Mesenchymal stem cell (in vitro differentiated cells and primary cell): ENCODE results near the gene MOCS2.
"Not testable (repeated sequence)": the region's sequence is repeated elsewhere in the genome, so short reads cannot be mapped to it uniquely, and the experiment has no call there.

Experiments used
- DNase-seq: peaks from one replicate; pipeline ENCODE4 v3.0.0-alpha.2; 2013
- H2AFZ ChIP-seq: one replicate; pipeline ENCODE4 v1.6.1; 2013; ENCODE audit warnings: low read depth, mild to moderate bottlenecking, control low read depth, inconsistent platforms, low read length, moderate library complexity
- H2AK5ac ChIP-seq: 2 replicates; pipeline ENCODE4 v1.6.1; 2013; ENCODE audit warnings: low read length, moderate library complexity, mild to moderate bottlenecking, inconsistent platforms; ENCODE audit not compliant: severe bottlenecking
- H2BK120ac ChIP-seq: one replicate; pipeline ENCODE4 v1.6.1; 2013; ENCODE audit warnings: low read depth, mild to moderate bottlenecking, inconsistent platforms, low read length, moderate library complexity
- H2BK12ac ChIP-seq, 2 experiments: one replicate each; pipeline ENCODE4 v1.6.1; 2013; ENCODE audit warnings: inconsistent platforms in 2 of 2, low read length in 2 of 2, mild to moderate bottlenecking in 2 of 2, moderate library complexity in 2 of 2, control low read depth in 1 of 2
- H2BK15ac ChIP-seq: one replicate; pipeline ENCODE4 v1.6.1; 2013; ENCODE audit warnings: mild to moderate bottlenecking, low read depth, inconsistent platforms; ENCODE audit not compliant: poor library complexity, severe bottlenecking
- H2BK5ac ChIP-seq: 2 replicates; pipeline ENCODE4 v1.6.1; 2013; ENCODE audit warnings: low read depth, mild to moderate bottlenecking, low read length, control low read depth, inconsistent platforms; ENCODE audit not compliant: poor library complexity, severe bottlenecking
- H3K14ac ChIP-seq, 2 experiments: one replicate each; pipeline ENCODE4 v1.6.1; 2013; ENCODE audit warnings: inconsistent platforms in 2 of 2, low read length in 2 of 2, control low read depth in 1 of 2, mild to moderate bottlenecking in 1 of 2, moderate library complexity in 1 of 2
- H3K18ac ChIP-seq, 2 experiments: one replicate each; pipeline ENCODE4 v1.6.1; 2013; ENCODE audit warnings: inconsistent platforms in 2 of 2, low read length in 2 of 2, control low read depth in 1 of 2, low read depth in 1 of 2, mild to moderate bottlenecking in 1 of 2
- H3K23ac ChIP-seq, 2 experiments: one replicate each; pipeline ENCODE4 v1.6.1; 2013; ENCODE audit warnings: inconsistent platforms in 2 of 2, low read length in 2 of 2, mild to moderate bottlenecking in 2 of 2, moderate library complexity in 2 of 2, control low read depth in 1 of 2
- H3K27ac ChIP-seq: 2 replicates; pipeline ENCODE4 v1.5.1; 2013; ENCODE audit warnings: mild to moderate bottlenecking, moderate library complexity, low read length, control low read depth, inconsistent platforms; ENCODE audit not compliant: poor library complexity, severe bottlenecking
- H3K27me3 ChIP-seq, 2 experiments: 2 replicates each; pipeline versions ENCODE4 v1.6.1 to v1.7.0; 2013; ENCODE audit warnings: low read length in 2 of 2, mild to moderate bottlenecking in 2 of 2, moderate library complexity in 2 of 2, control low read depth in 1 of 2, inconsistent platforms in 1 of 2; ENCODE audit not compliant: control insufficient read depth in 1 of 2, insufficient read depth in 1 of 2
- H3K36me3 ChIP-seq, 2 experiments: 2 replicates each; pipeline versions ENCODE4 v1.6.1 to v1.7.0; 2013; ENCODE audit warnings: low read length in 2 of 2, control low read depth in 1 of 2, inconsistent platforms in 1 of 2, low read depth in 1 of 2, mild to moderate bottlenecking in 1 of 2; ENCODE audit not compliant: insufficient read depth in 2 of 2, control insufficient read depth in 1 of 2
- H3K4ac ChIP-seq, 2 experiments: one replicate each; pipeline ENCODE4 v1.6.1; 2013; ENCODE audit warnings: inconsistent platforms in 2 of 2, low read length in 2 of 2, mild to moderate bottlenecking in 2 of 2, moderate library complexity in 2 of 2, control low read depth in 1 of 2, low read depth in 1 of 2
- H3K4me1 ChIP-seq: 2 replicates; pipeline ENCODE4 v1.6.1; 2013; ENCODE audit warnings: low read depth, low read length, control low read depth; ENCODE audit not compliant: control insufficient read depth, insufficient read depth
- H3K4me2 ChIP-seq: 2 replicates; pipeline ENCODE4 v1.6.1; 2013; ENCODE audit warnings: low read length, mild to moderate bottlenecking, inconsistent platforms; ENCODE audit not compliant: poor library complexity, severe bottlenecking
- H3K4me3 ChIP-seq, 2 experiments: 2 replicates each; pipeline versions ENCODE4 v1.5.1 to v1.7.0; 2013; ENCODE audit warnings: low read length in 2 of 2, mild to moderate bottlenecking in 2 of 2, control low read depth in 1 of 2, low read depth in 1 of 2; ENCODE audit not compliant: insufficient read depth in 1 of 2
- H3K79me1 ChIP-seq: replicated peaks from 2 replicates; pipeline ENCODE4 v1.6.1; 2013; ENCODE audit warnings: mild to moderate bottlenecking, control low read depth, low read length, inconsistent platforms; ENCODE audit not compliant: poor library complexity, severe bottlenecking
- H3K9ac ChIP-seq: 2 replicates; pipeline ENCODE4 v1.7.0; 2013; ENCODE audit warnings: mild to moderate bottlenecking, low read length, moderate library complexity
- H3K9me3 ChIP-seq: 2 replicates; pipeline ENCODE4 v1.7.0; 2013; ENCODE audit warnings: mild to moderate bottlenecking, low read length; ENCODE audit not compliant: control insufficient read depth
- H4K8ac ChIP-seq: one replicate; pipeline ENCODE4 v1.6.1; 2013; ENCODE audit warnings: inconsistent platforms, mild to moderate bottlenecking, low read length, moderate library complexity
- H4K91ac ChIP-seq: one replicate; pipeline ENCODE4 v1.6.1; 2013; ENCODE audit warnings: mild to moderate bottlenecking, low read length, inconsistent platforms
- WGBS: methylation state at CpG from one replicate; pipeline ENCODE4 v1.1.7; 2013; ENCODE audit warnings: mixed read lengths; 5-methylcytosine and 5-hydroxymethylcytosine counted together

Gene MOCS2

GRCh38 chr5:53113947-53114346 is 4.4 kb upstream of the MOCS2 start:
- 92% methylated on average over 8 of the region's 9 CpGs for WGBS

GRCh38 chr5:53112909-53113308 is 3.4 kb upstream of the MOCS2 start:
- Histone ChIP-seq H2BK5ac (no peak overlapping the region), H4K8ac (no peak overlapping the region), H3K4me2 (no peak overlapping the region), H3K79me1 (peaks cover 3% of the 10 kb centered on the region), H2BK12ac (no peak overlapping the region), H3K14ac (no peak overlapping the region), H3K36me3 (peaks cover 0 to 3% of the 10 kb centered on the region in 2 experiments), H3K18ac (no peak overlapping the region), H3K9me3 (no peaks in the 10 kb centered on the region), H4K91ac (no peak overlapping the region), H3K27me3 (no peaks in the 10 kb centered on the region), H3K27ac (no peak overlapping the region), H3K9ac (no peak overlapping the region), H3K4me1 (no peaks in the 10 kb centered on the region), H2BK15ac (no peak overlapping the region), H2AFZ (no peak overlapping the region), H3K23ac (no peak overlapping the region), H3K4ac (no peak overlapping the region), H3K4me3 (no peak overlapping the region), H2BK120ac (no peak overlapping the region), H2AK5ac (no peak overlapping the region)
- WGBS = 93% methylated on average over 1 of the region's 3 CpGs
- DNase-seq = no peak

More at GRCh38 chr5:53113947-53114346, 4.4 kb upstream of the MOCS2 start:
- Histone ChIP-seq H3K18ac (no peak overlapping the region), H3K14ac (no peak overlapping the region), H3K36me3 (peaks cover 0 to 3% of the 10 kb centered on the region in 2 experiments), H2BK15ac (no peak overlapping the region), H3K23ac (no peak overlapping the region), H3K9ac (no peak overlapping the region), H2BK12ac (peak overlapping the region in 1 of 2 experiments; percentile 21), H2AK5ac (no peak overlapping the region), H3K27me3 (no peaks in the 10 kb centered on the region), H3K9me3 (no peaks in the 10 kb centered on the region), H2AFZ (no peak overlapping the region), H3K4me3 (no peak overlapping the region), H3K4me1 (no peaks in the 10 kb centered on the region), H3K4me2 (no peak overlapping the region), H3K79me1 (peaks cover 3% of the 10 kb centered on the region), H4K8ac (no peak overlapping the region), H4K91ac (no peak overlapping the region), H2BK5ac (no peak overlapping the region), H3K4ac (no peak overlapping the region), H3K27ac (no peak overlapping the region), H2BK120ac (no peak overlapping the region)
- no peak for DNase-seq

- H4K8ac ChIP-seq, H3K14ac ChIP-seq, H2AFZ ChIP-seq, H2BK5ac ChIP-seq, H3K23ac ChIP-seq, H3K18ac ChIP-seq, H3K4ac ChIP-seq, H2BK120ac ChIP-seq, H3K36me3 ChIP-seq, H3K79me1 ChIP-seq, DNase-seq, H3K27ac ChIP-seq, H3K27me3 ChIP-seq, H3K9ac ChIP-seq, H3K4me3 ChIP-seq, H3K4me1 ChIP-seq, H3K4me2 ChIP-seq, H4K91ac ChIP-seq, H3K9me3 ChIP-seq, H2AK5ac ChIP-seq, H2BK15ac ChIP-seq, H2BK12ac ChIP-seq: not testable (repeated sequence)
- 95% methylated on average over 5 of the region's 6 CpGs for WGBS
These were observed 2.8 kb upstream of the MOCS2 start for GRCh38 chr5:53112307-53112706.

GRCh38 chr5:53111139-53111538 is 1.6 kb upstream of the MOCS2 start:
- H2BK5ac ChIP-seq = no peak overlapping the region
- no peak overlapping the region for H3K27ac ChIP-seq
- H2BK12ac ChIP-seq = no peak overlapping the region
- H3K4me2 ChIP-seq = no peak overlapping the region
- no peaks in the 10 kb centered on the region for H3K27me3 ChIP-seq
- peak overlapping the region in 1 of 2 experiments; percentile 88 for H3K4me3 ChIP-seq
- H2BK120ac ChIP-seq = no peak overlapping the region
- H3K36me3 ChIP-seq = peaks cover 0 to 17% of the 10 kb centered on the region in 2 experiments
- no peak overlapping the region for H2BK15ac ChIP-seq
- H4K8ac ChIP-seq = no peak overlapping the region
- no peak overlapping the region for H3K23ac ChIP-seq
- no peak overlapping the region for H3K4ac ChIP-seq
- no peak overlapping the region for H4K91ac ChIP-seq
- no peak overlapping the region for H2AK5ac ChIP-seq
- no peak overlapping the region for H3K18ac ChIP-seq
- no peak overlapping the region for H2AFZ ChIP-seq
- peak overlapping the region; percentile 87 for H3K9ac ChIP-seq
- WGBS = no CpG with 5 or more reads among the region's 1 CpG
- H3K79me1 ChIP-seq = peaks cover 7% of the 10 kb centered on the region
- no peak overlapping the region for H3K14ac ChIP-seq
- H3K4me1 ChIP-seq = no peaks in the 10 kb centered on the region
- no peaks in the 10 kb centered on the region for H3K9me3 ChIP-seq
- DNase-seq = no peak
